ENCODE data around the gene OTUD1. TPM values are rescaled to one million over a fixed set of nuclear protein-coding genes. Genes with fewer than 3 reads are reported as not detected.

OTUD1 gene
- total and polyA plus RNA-seq, 2 donors from 2014 or later, result 14.1 to 27.1 TPM

GRCh38 chr10:23419201-23419600 lies 19.7 kb upstream of the OTUD1 start:
- no peak for DNase-seq
- Histone ChIP-seq H3K4me3 (ENCODE audit: low read length in 3 of 3) (no peak overlapping the region), H3K9ac (ENCODE audit: low read length in 3 of 3) (no peak overlapping the region), H3K36me3 (ENCODE audit: control insufficient read depth in 2 of 3, insufficient read depth in 3 of 3, low read length in 3 of 3) (no peaks in the 10 kb centered on the region), H3K27me3 (ENCODE audit: control insufficient read depth, insufficient read depth, low read length) (no peaks in the 10 kb centered on the region), H3K9me3 (ENCODE audit: control insufficient read depth in 2 of 3, insufficient read depth in 1 of 3, low read length in 3 of 3) (no peaks in the 10 kb centered on the region), H3K27ac (ENCODE audit: low read depth in 2 of 2, low read length in 2 of 2) (no peak overlapping the region), H3K4me1 (ENCODE audit: control insufficient read depth in 2 of 3, insufficient read depth in 2 of 3, low read depth in 1 of 3, low read length in 3 of 3) (no peaks in the 10 kb centered on the region)
- no peak for FAIRE-seq
- intact Hi-C loops (cut with DNase I), result no loop called here
- no peak for TF ChIP-seq CTCF (IDR thresholded peaks at IDR 0.05; ENCODE audit: borderline replicate concordance, extremely low read depth, insufficient read depth)

GRCh38 chr10:23419655-23420329 lies 19.1 kb upstream of the OTUD1 start:
- DNase-seq, result no peak
- no peaks in the 10 kb centered on the region for H3K9me3 ChIP-seq (ENCODE audit: control insufficient read depth in 2 of 3, insufficient read depth in 1 of 3, low read length in 3 of 3)
- TF ChIP-seq CTCF (IDR thresholded peaks at IDR 0.05; ENCODE audit: borderline replicate concordance, extremely low read depth, insufficient read depth), result no peak
- H3K4me1 ChIP-seq (ENCODE audit: control insufficient read depth in 2 of 3, insufficient read depth in 2 of 3, low read depth in 1 of 3, low read length in 3 of 3), result no peaks in the 10 kb centered on the region
- no peak for FAIRE-seq
- intact Hi-C loops (cut with DNase I), result no loop called here
- H3K36me3 ChIP-seq (ENCODE audit: control insufficient read depth in 2 of 3, insufficient read depth in 3 of 3, low read length in 3 of 3), result no peaks in the 10 kb centered on the region
- H3K9ac ChIP-seq (ENCODE audit: low read length in 3 of 3), result no peak overlapping the region
- H3K27me3 ChIP-seq (ENCODE audit: control insufficient read depth, insufficient read depth, low read length), result no peaks in the 10 kb centered on the region
- no peak overlapping the region for H3K27ac ChIP-seq (ENCODE audit: low read depth in 2 of 2, low read length in 2 of 2)
- no peak overlapping the region for H3K4me3 ChIP-seq (ENCODE audit: low read length in 3 of 3)

GRCh38 chr10:23421397-23421796 lies 17.5 kb upstream of the OTUD1 start:
- no peak for TF ChIP-seq CTCF (IDR thresholded peaks at IDR 0.05; ENCODE audit: borderline replicate concordance, extremely low read depth, insufficient read depth)
- intact Hi-C loops (cut with DNase I), result no loop called here
- DNase-seq (no peak), FAIRE-seq (no peak)
- no peaks in the 10 kb centered on the region for H3K4me1 ChIP-seq (ENCODE audit: control insufficient read depth in 2 of 3, insufficient read depth in 2 of 3, low read depth in 1 of 3, low read length in 3 of 3)
- H3K36me3 ChIP-seq (ENCODE audit: control insufficient read depth in 2 of 3, insufficient read depth in 3 of 3, low read length in 3 of 3), result no peaks in the 10 kb centered on the region
- H3K9ac ChIP-seq (ENCODE audit: low read length in 3 of 3), result no peak overlapping the region
- H3K27me3 ChIP-seq (ENCODE audit: control insufficient read depth, insufficient read depth, low read length), result no peaks in the 10 kb centered on the region
- H3K9me3 ChIP-seq (ENCODE audit: control insufficient read depth in 2 of 3, insufficient read depth in 1 of 3, low read length in 3 of 3), result no peaks in the 10 kb centered on the region
- H3K27ac ChIP-seq (ENCODE audit: low read depth in 2 of 2, low read length in 2 of 2), result no peak overlapping the region
- H3K4me3 ChIP-seq (ENCODE audit: low read length in 3 of 3), result no peak overlapping the region

GRCh38 chr10:23422003-23422411 lies 16.9 kb upstream of the OTUD1 start:
- Histone ChIP-seq H3K4me1 (ENCODE audit: control insufficient read depth in 2 of 3, insufficient read depth in 2 of 3, low read depth in 1 of 3, low read length in 3 of 3) (no peaks in the 10 kb centered on the region), H3K27ac (ENCODE audit: low read depth in 2 of 2, low read length in 2 of 2) (no peak overlapping the region), H3K27me3 (ENCODE audit: control insufficient read depth, insufficient read depth, low read length) (no peaks in the 10 kb centered on the region), H3K36me3 (ENCODE audit: control insufficient read depth in 2 of 3, insufficient read depth in 3 of 3, low read length in 3 of 3) (no peaks in the 10 kb centered on the region), H3K4me3 (ENCODE audit: low read length in 3 of 3) (no peak overlapping the region), H3K9me3 (ENCODE audit: control insufficient read depth in 2 of 3, insufficient read depth in 1 of 3, low read length in 3 of 3) (no peaks in the 10 kb centered on the region), H3K9ac (ENCODE audit: low read length in 3 of 3) (no peak overlapping the region)
- intact Hi-C loops (cut with DNase I), result no loop called here
- no peak for DNase-seq
- FAIRE-seq, result no peak
- no peak for TF ChIP-seq CTCF (IDR thresholded peaks at IDR 0.05; ENCODE audit: borderline replicate concordance, extremely low read depth, insufficient read depth)

All from kidney (tissue), 14 donors.